ENCODE results near the gene ADA.

DNA sequence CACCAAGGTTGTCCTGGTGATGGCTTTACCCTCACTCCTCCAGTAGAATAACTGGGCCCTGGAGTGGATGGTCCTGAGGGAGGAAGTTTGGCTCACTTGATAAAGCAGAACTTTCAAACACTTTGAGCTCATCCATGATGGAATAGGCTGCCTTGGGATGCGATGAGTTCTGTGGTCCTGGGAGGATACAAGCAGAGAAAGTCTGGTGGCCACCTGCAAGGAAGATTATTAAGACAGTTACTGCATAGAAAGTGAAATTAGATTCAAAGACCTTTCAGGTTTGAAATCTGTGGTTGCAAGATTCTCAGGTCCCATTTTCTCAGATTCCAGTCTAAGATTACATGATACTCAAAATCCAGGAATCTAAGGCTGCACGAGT, 43.8 kb upstream of the ADA start:
- TF ChIP-seq EZH2phosphoT487 (IDR thresholded peaks at IDR 0.05; ENCODE audit: insufficient read depth, low read depth): no peak
- TF ChIP-seq EZH2 (IDR thresholded peaks at IDR 0.05; ENCODE audit: insufficient read depth, poor library complexity, severe bottlenecking): no peak

Measured in GM23248 (cell line).